Activated B cell treated with CpG ODN at 0.5 μM for 24 hours (primary cell): ENCODE measurements around the gene PPIAL4G. TPM values are rescaled to one million over a fixed set of nuclear protein-coding genes. Genes with fewer than 3 reads are reported as not detected.
"Not testable (repeated sequence)": the region's sequence is repeated elsewhere in the genome, so short reads cannot be mapped to it uniquely, and the experiment has no call there.

ENCODE experiments used
- ATAC-seq: fragments of 200-7000 bp; cut with Tn5 transposase; one replicate; pipeline ENCODE4 v1.10.0; 2021; ENCODE audit warnings: low read depth, mild to moderate bottlenecking, moderate library complexity
- CTCF ChIA-PET: fragments of 350-600 bp; sonication (Branson Sonifier 250); formaldehyde crosslinking; loops from one replicate; lab custom pipeline; 2021; ENCODE audit warnings: antibody characterized with exemption; lab: Charles Lee
- POLR2A ChIA-PET: fragments of 350-600 bp; sonication (Branson Sonifier 250); formaldehyde crosslinking; loops from one replicate; lab custom pipeline; 2021; ENCODE audit warnings: antibody characterized with exemption; lab: Charles Lee
- DNase-seq: peaks from one replicate; pipeline ENCODE4 v3.0.0; 2022
- H3K27ac Mint-ChIP-seq: one replicate; pipeline ENCODE4 v1.8.0; 2020; ENCODE audit warnings: mixed read lengths
- H3K27me3 Mint-ChIP-seq: one replicate; pipeline ENCODE4 v1.8.0; 2021; ENCODE audit warnings: mixed read lengths
- H3K36me3 Mint-ChIP-seq: one replicate; pipeline ENCODE4 v1.8.0; 2021; ENCODE audit warnings: low read depth, mixed read lengths
- H3K4me1 Mint-ChIP-seq: one replicate; pipeline ENCODE4 v1.8.0; 2021; ENCODE audit warnings: mixed read lengths
- H3K4me3 Mint-ChIP-seq: one replicate; pipeline ENCODE4 v1.8.0; 2020; ENCODE audit warnings: mild to moderate bottlenecking, mixed read lengths
- H3K9me3 Mint-ChIP-seq: one replicate; pipeline ENCODE4 v1.8.0; 2020; ENCODE audit warnings: mixed read lengths
- intact Hi-C: fragments of 100-400 bp; cut with micrococcal nuclease; formaldehyde crosslinking; loops from one replicate; pipeline ENCODE4 v1.15.1; 2024
- total RNA-seq: library from RNA; stranded (reverse); gene quantifications from 2 replicates; pipeline ENCODE4 v1.2.3, GENCODE V29; 2022
- TF ChIP-seq, protein P1 (sequence below): fragments of 200-600 bp; IDR thresholded peaks from one replicate; pipeline ENCODE4 v1.8.0; 2022; ENCODE audit warnings: antibody characterized with exemption, mild to moderate bottlenecking

PPIAL4G gene
- total RNA-seq, 1 donor from 2014 or later: 0.62 TPM

DNA sequence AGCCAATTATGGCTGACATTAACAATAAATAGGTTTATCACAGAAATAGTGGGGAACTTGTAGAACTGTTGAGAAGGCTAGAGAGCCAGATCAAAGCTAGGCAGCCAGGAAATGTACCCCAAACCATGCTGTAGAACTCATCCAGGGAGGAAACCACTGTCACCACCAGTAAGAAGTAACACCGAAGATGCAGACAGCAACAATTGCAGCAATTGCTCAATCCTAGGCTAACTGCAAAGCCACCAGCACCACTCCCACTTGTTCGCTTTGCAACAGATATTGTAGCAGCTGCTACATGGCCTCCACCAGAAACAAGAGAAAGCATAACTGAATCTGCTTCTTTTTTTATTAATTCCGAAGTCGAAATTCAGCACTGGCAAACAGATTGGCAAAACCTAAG, 2.0 kb downstream of the PPIAL4G start:
- H3K27ac Mint-ChIP-seq, POLR2A ChIA-PET, H3K4me3 Mint-ChIP-seq: not testable (repeated sequence)

DNA sequence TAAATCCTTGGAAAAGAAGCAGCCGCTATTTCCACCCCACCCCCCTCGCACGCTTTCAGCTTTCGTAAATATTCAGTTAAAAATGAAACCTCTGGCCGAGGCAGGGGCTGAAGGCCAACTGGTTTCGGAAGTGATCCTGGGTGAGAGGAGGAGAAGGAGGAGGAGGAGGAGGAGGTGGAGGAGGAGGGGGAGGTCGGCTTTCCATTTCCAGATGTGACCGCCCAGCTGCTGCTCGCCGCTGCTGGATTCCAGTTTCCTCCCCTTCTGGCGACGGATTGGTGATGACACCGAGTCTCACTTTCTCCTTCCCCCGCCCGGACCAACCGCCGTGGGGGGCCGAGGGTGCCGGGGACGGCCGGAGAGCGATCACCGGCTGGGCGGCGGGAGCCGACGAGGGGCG, 23.4 kb downstream of the PPIAL4G start:
- peak overlapping the region; percentile 66 for H3K27ac Mint-ChIP-seq
- not testable (repeated sequence) for ATAC-seq

More for the DNA sequence above, 2.0 kb downstream of the PPIAL4G start:
- H3K27me3 Mint-ChIP-seq, ATAC-seq, H3K36me3 Mint-ChIP-seq, intact Hi-C loops, H3K4me1 Mint-ChIP-seq, H3K9me3 Mint-ChIP-seq, CTCF ChIA-PET, DNase-seq: not testable (repeated sequence)

GRCh38 chr1:148458901-148459581, 24.1 kb downstream of the PPIAL4G start:
- ATAC-seq, CTCF ChIA-PET, H3K36me3 Mint-ChIP-seq, intact Hi-C loops, H3K4me1 Mint-ChIP-seq, H3K27me3 Mint-ChIP-seq, H3K9me3 Mint-ChIP-seq: not testable (repeated sequence)
- Mint-ChIP-seq H3K27ac (peak overlapping the region; percentile 81), H3K4me3 (peak overlapping the region; percentile 78)
- peak; percentile 62 for DNase-seq
- POLR2A ChIA-PET: interaction anchor here (0.6 to 1.3 kb wide), 4 partner anchors 63 to 196 kb away, joined by 3 to 13 read pairs (median 8); no protein-coding TSS in a partner anchor

More for the DNA sequence above, 23.4 kb downstream of the PPIAL4G start:
- H3K27me3 Mint-ChIP-seq, CTCF ChIA-PET, DNase-seq, H3K4me1 Mint-ChIP-seq, H3K36me3 Mint-ChIP-seq, H3K9me3 Mint-ChIP-seq, intact Hi-C loops: not testable (repeated sequence)
- H3K4me3 Mint-ChIP-seq: peak overlapping the region; percentile 78
- POLR2A ChIA-PET: interaction anchor here (0.6 to 1.3 kb wide), 4 partner anchors 63 to 196 kb away, joined by 3 to 13 read pairs (median 8); no protein-coding TSS in a partner anchor

GRCh38 chr1:148458398-148458797, 24.7 kb downstream of the PPIAL4G start:
- CTCF ChIA-PET, ATAC-seq, DNase-seq, H3K4me1 Mint-ChIP-seq, H3K36me3 Mint-ChIP-seq, H3K27me3 Mint-ChIP-seq, intact Hi-C loops, H3K9me3 Mint-ChIP-seq: not testable (repeated sequence)
- Mint-ChIP-seq H3K27ac (peak overlapping the region; percentile 96), H3K4me3 (peak overlapping the region; percentile 88)
- POLR2A ChIA-PET: interaction anchor here (1.3 kb wide), 2 partner anchors 64 to 70 kb away, joined by 11 to 13 read pairs; no protein-coding TSS in a partner anchor

GRCh38 chr1:148452845-148453244, 30.3 kb downstream of the PPIAL4G start:
- H3K9me3 Mint-ChIP-seq, H3K4me3 Mint-ChIP-seq, CTCF ChIA-PET, ATAC-seq, H3K27ac Mint-ChIP-seq, POLR2A ChIA-PET, H3K4me1 Mint-ChIP-seq, DNase-seq, H3K27me3 Mint-ChIP-seq, intact Hi-C loops, H3K36me3 Mint-ChIP-seq: not testable (repeated sequence)

DNA sequence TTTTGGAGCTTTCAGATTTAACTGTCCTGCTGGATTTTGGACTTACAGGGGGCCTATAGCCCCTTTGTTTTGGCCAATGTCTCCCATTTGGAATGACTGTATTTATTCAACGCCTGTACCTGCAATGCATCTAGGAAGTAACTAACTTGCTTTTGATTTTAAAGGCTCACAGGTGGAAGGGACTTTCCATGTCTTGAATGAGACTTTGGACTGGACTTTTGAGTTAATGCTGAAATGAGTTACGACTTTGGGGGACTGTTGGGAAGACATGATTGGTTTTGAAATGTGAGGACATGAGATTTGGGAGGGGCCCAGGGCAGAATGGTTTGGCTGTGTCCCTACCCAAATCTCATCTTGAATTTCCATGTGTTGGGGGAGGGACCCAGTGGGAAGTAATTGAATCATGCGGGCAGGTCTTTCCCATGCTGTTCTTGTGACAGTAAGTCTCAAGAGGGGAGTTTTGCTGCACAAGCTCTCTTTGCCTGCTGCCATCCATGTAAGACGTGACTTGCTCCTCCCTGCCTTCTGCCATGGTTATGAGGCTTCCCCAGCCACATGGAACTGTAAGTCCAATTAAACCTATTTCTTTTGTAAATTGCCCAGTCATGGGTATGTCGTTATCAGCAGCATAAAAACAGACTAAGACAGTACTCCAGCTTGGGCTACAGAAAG, 43.3 kb downstream of the PPIAL4G start:
- H3K27ac Mint-ChIP-seq, DNase-seq, POLR2A ChIA-PET, H3K4me3 Mint-ChIP-seq, ATAC-seq, intact Hi-C loops, H3K36me3 Mint-ChIP-seq, CTCF ChIA-PET, H3K9me3 Mint-ChIP-seq, H3K4me1 Mint-ChIP-seq, H3K27me3 Mint-ChIP-seq: not testable (repeated sequence)

DNA sequence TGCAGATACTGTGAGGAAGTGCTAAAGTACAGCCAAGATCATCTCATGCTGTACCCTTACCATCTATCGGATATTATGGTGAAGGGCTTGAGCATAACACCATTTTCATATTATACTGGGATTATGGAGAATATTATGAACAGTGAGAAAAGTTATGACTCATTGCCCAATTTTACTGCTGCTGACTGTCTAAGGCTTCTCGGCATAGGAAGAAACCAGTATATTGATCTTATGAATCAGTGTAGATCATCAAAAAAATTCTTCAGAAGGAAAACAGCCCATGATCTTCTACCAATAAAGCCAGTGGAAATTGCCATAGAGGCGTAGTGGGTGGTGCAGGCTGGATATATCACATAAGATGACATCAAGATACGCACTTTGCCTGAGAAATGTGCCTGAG, 47.7 kb downstream of the PPIAL4G start:
- peaks cover 8% of the 10 kb centered on the region for H3K4me1 Mint-ChIP-seq
- H3K36me3 Mint-ChIP-seq: peaks cover 36% of the 10 kb centered on the region
- TF ChIP-seq, protein P1, sequence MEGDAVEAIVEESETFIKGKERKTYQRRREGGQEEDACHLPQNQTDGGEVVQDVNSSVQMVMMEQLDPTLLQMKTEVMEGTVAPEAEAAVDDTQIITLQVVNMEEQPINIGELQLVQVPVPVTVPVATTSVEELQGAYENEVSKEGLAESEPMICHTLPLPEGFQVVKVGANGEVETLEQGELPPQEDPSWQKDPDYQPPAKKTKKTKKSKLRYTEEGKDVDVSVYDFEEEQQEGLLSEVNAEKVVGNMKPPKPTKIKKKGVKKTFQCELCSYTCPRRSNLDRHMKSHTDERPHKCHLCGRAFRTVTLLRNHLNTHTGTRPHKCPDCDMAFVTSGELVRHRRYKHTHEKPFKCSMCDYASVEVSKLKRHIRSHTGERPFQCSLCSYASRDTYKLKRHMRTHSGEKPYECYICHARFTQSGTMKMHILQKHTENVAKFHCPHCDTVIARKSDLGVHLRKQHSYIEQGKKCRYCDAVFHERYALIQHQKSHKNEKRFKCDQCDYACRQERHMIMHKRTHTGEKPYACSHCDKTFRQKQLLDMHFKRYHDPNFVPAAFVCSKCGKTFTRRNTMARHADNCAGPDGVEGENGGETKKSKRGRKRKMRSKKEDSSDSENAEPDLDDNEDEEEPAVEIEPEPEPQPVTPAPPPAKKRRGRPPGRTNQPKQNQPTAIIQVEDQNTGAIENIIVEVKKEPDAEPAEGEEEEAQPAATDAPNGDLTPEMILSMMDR: no peak
- H3K27ac Mint-ChIP-seq: no peak overlapping the region
- no peak overlapping the region for H3K4me3 Mint-ChIP-seq
- H3K27me3 Mint-ChIP-seq: no peaks in the 10 kb centered on the region
- no peaks in the 10 kb centered on the region for H3K9me3 Mint-ChIP-seq
- POLR2A ChIA-PET: no interaction called here
- ATAC-seq (no peak), DNase-seq (no peak)
- intact Hi-C loops: no loop called here
- CTCF ChIA-PET: no interaction called here

GRCh38 chr1:148434832-148435231, 48.3 kb downstream of the PPIAL4G start:
- TF ChIP-seq, protein P1: no peak
- H3K27ac Mint-ChIP-seq: no peak overlapping the region
- ChIA-PET POLR2A (no interaction called here), CTCF (no interaction called here)
- H3K4me1 Mint-ChIP-seq: peaks cover 6% of the 10 kb centered on the region
- intact Hi-C loops: no loop called here
- H3K36me3 Mint-ChIP-seq: peaks cover 38% of the 10 kb centered on the region
- no peak overlapping the region for H3K4me3 Mint-ChIP-seq
- DNase-seq (no peak), ATAC-seq (no peak)
- H3K9me3 Mint-ChIP-seq: no peaks in the 10 kb centered on the region
- H3K27me3 Mint-ChIP-seq: no peaks in the 10 kb centered on the region

GRCh38 chr1:148432916-148433317, 50.2 kb downstream of the PPIAL4G start:
- POLR2A ChIA-PET, DNase-seq, intact Hi-C loops, H3K4me1 Mint-ChIP-seq, CTCF ChIA-PET, H3K27me3 Mint-ChIP-seq, H3K27ac Mint-ChIP-seq, H3K4me3 Mint-ChIP-seq, H3K9me3 Mint-ChIP-seq, ATAC-seq: not testable (repeated sequence)
- peaks cover 55% of the 10 kb centered on the region for H3K36me3 Mint-ChIP-seq
